Stomach (tissue), 9 donors: Measurements from ENCODE around the gene TBC1D1. TPM values are rescaled to one million over a fixed set of nuclear protein-coding genes. Genes with fewer than 3 reads are reported as not detected.
A peak's percentile ranks its signal among the peaks of the same experiment; 100 is the strongest.

Source experiments
- DNase-seq, 2 donors: peaks; one replicate each; pipeline versions ENCODE4 v3.0.0 to v3.0.0-alpha.2; 2013 to 2019
- H3K27ac ChIP-seq, 5 donors: fragments of 200-600 bp in 4 of 5; sonication (generic) in 4 of 5; one replicate each; pipeline ENCODE4 v1.5.1; 2013 to 2019; ENCODE audit warnings: mild to moderate bottlenecking in 1 of 5, moderate library complexity in 1 of 5
- H3K27me3 ChIP-seq, 3 donors: fragments of 200-600 bp; sonication (generic); one replicate each; pipeline ENCODE4 v1.5.1; 2017 to 2019; ENCODE audit warnings: mixed run types in 1 of 3
- H3K36me3 ChIP-seq, 4 donors: fragments of 200-600 bp; sonication (generic); 1 replicate in 3 of 4; 2 replicates in 1 of 4; pipeline ENCODE4 v1.5.1; 2016 to 2019
- H3K4me1 ChIP-seq, 4 donors: fragments of 200-600 bp; sonication (generic); one replicate each; pipeline ENCODE4 v1.5.1; 2016 to 2019
- H3K4me3 ChIP-seq, 4 donors: fragments of 200-600 bp; sonication (generic) in 3 of 4; one replicate each; pipeline ENCODE4 v1.5.1; 2016 to 2019; ENCODE audit warnings: mild to moderate bottlenecking in 1 of 4
- H3K9me3 ChIP-seq, 4 donors: fragments of 200-600 bp; sonication (generic); one replicate each; pipeline ENCODE4 v1.5.1; 2016 to 2019
- EP300 ChIP-seq: sonication (generic); formaldehyde crosslinking; IDR thresholded peaks from one replicate; pipeline ENCODE4 v1.6.1; 2017; ENCODE audit warnings: antibody characterized with exemption
- POLR2A ChIP-seq, 4 donors: fragments of 450-650 bp; IDR thresholded peaks; one replicate each; pipeline ENCODE4 v1.6.1; 2016; ENCODE audit warnings: antibody characterized with exemption in 4 of 4, control low read depth in 2 of 4, mild to moderate bottlenecking in 1 of 4, moderate library complexity in 1 of 4
- POLR2AphosphoS5 ChIP-seq, 3 donors: sonication (generic); formaldehyde crosslinking; IDR thresholded peaks; one replicate each; pipeline ENCODE4 v1.6.1; 2016; ENCODE audit warnings: antibody characterized with exemption in 3 of 3
- WGBS, 5 donors: extraction: QIAGEN DNeasy Blood & Tissue Kit in 3 of 5; methylation state at CpG; one replicate each; pipeline versions ENCODE4 v1.1.5 to v1.1.7; 2013 to 2018; 5-methylcytosine and 5-hydroxymethylcytosine counted together
- intact Hi-C: fragments of 100-400 bp; cut with DNase I; formaldehyde crosslinking; loops from one replicate; pipeline ENCODE4 v1.15.1; 2023; ENCODE audit warnings: low total_unique reads
- polyA plus RNA-seq, 3 donors: library from polyadenylated mRNA; stranded (reverse); fragments of 200-250 nt; gene quantifications; one replicate each; pipeline ENCODE4 v1.2.3, GENCODE V29; 2013
- total RNA-seq, 5 donors: library from RNA; depleted of rRNA; stranded (reverse); fragments of >200 nt; gene quantifications; one replicate each; pipeline versions ENCODE4 v1.1.0 to v1.2.3, GENCODE V29; 2014 to 2016
- TF ChIP-seq, protein P1 (sequence below), 7 experiments: fragments of 450-650 bp in 4 of 7; fragments of 200-600 bp in 3 of 7; sonication (generic) in 3 of 7; IDR thresholded peaks; one replicate each; pipeline ENCODE4 v1.5.1; 2016 to 2019; ENCODE audit warnings: antibody characterized with exemption in 7 of 7, control low read depth in 2 of 7, mild to moderate bottlenecking in 1 of 7
- donor health status: healthy with polysubstance abuse.
- donor health status: Bipolar disorder and iron deficiency.
- donor health status: healthy.

Gene TBC1D1
- total and polyA plus RNA-seq, 8 donors: 18.8 to 165 (median 49.5) TPM

GRCh38 chr4:37860266-37860665 lies 30.6 kb upstream of the TBC1D1 start:
- Histone ChIP-seq H3K9me3 (no peaks in the 10 kb centered on the region), H3K4me1 (peaks cover 0 to 9% (median 2%) of the 10 kb centered on the region in 4 donors), H3K36me3 (peaks cover 5 to 56% (median 41%) of the 10 kb centered on the region in 4 donors), H3K27ac (no peak overlapping the region), H3K27me3 (no peaks in the 10 kb centered on the region), H3K4me3 (no peak overlapping the region)
- 92 to 98% (median 94%) methylated on average over 1 of the region's 1 CpG for WGBS, 5 donors
- no peak for DNase-seq
- TF ChIP-seq, protein P1, sequence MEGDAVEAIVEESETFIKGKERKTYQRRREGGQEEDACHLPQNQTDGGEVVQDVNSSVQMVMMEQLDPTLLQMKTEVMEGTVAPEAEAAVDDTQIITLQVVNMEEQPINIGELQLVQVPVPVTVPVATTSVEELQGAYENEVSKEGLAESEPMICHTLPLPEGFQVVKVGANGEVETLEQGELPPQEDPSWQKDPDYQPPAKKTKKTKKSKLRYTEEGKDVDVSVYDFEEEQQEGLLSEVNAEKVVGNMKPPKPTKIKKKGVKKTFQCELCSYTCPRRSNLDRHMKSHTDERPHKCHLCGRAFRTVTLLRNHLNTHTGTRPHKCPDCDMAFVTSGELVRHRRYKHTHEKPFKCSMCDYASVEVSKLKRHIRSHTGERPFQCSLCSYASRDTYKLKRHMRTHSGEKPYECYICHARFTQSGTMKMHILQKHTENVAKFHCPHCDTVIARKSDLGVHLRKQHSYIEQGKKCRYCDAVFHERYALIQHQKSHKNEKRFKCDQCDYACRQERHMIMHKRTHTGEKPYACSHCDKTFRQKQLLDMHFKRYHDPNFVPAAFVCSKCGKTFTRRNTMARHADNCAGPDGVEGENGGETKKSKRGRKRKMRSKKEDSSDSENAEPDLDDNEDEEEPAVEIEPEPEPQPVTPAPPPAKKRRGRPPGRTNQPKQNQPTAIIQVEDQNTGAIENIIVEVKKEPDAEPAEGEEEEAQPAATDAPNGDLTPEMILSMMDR (IDR thresholded peaks at IDR 0.05): no peak
- TF ChIP-seq POLR2AphosphoS5 (IDR thresholded peaks at IDR 0.05) (no peak), EP300 (no peak), POLR2A (IDR thresholded peaks at IDR 0.05) (no peak)
- intact Hi-C loops: no loop called here

DNA sequence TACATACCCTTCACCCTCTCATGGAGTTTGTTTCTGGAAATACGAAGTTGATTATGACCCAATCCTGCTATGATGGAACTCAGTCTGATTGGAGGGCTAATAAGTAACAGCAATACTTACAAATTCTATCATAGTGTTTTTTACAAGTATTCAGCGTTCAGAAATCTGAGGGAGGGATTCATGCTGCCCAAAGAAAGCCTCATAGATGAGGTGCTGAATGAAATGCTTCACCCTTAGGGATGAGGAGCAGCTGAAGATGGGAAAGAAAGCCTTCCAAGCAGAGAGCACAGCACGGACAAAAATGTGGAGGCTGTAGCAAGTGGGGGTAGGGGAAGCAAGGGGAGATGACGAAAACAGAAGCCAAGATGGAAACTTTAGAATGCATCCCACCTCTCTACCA lies 27.9 kb upstream of the TBC1D1 start:
- Histone ChIP-seq H3K36me3 (peaks cover 0 to 33% (median 25%) of the 10 kb centered on the region in 4 donors), H3K4me1 (peaks cover 0 to 22% (median 5%) of the 10 kb centered on the region in 4 donors), H3K4me3 (no peak overlapping the region), H3K27me3 (no peaks in the 10 kb centered on the region), H3K27ac (no peak overlapping the region), H3K9me3 (no peaks in the 10 kb centered on the region)
- no peak for DNase-seq
- TF ChIP-seq, protein P1 (IDR thresholded peaks at IDR 0.05): no peak
- TF ChIP-seq POLR2AphosphoS5 (IDR thresholded peaks at IDR 0.05) (no peak), EP300 (no peak), POLR2A (IDR thresholded peaks at IDR 0.05) (no peak)
- intact Hi-C loops: no loop called here
- WGBS, 5 donors: 92 to 99% (median 93%) methylated on average over 4 of the region's 4 CpGs

GRCh38 chr4:37864786-37865185 lies 26.1 kb upstream of the TBC1D1 start:
- WGBS, 5 donors: 72 to 90% (median 80%) methylated on average over 4 of the region's 4 CpGs
- H3K4me3 ChIP-seq: no peak overlapping the region
- H3K36me3 ChIP-seq: peaks cover 0 to 21% (median 16%) of the 10 kb centered on the region in 4 donors
- TF ChIP-seq POLR2A (IDR thresholded peaks at IDR 0.05) (no peak), POLR2AphosphoS5 (IDR thresholded peaks at IDR 0.05) (no peak), EP300 (no peak)
- TF ChIP-seq, protein P1 (IDR thresholded peaks at IDR 0.05): no peak
- H3K27ac ChIP-seq: peak overlapping the region in 2 of 5 donors; percentile 6 to 16
- intact Hi-C loops: no loop called here
- H3K9me3 ChIP-seq: no peaks in the 10 kb centered on the region
- no peak for DNase-seq
- no peaks in the 10 kb centered on the region for H3K27me3 ChIP-seq
- H3K4me1 ChIP-seq: peaks cover 0 to 22% (median 5%) of the 10 kb centered on the region in 4 donors

DNA sequence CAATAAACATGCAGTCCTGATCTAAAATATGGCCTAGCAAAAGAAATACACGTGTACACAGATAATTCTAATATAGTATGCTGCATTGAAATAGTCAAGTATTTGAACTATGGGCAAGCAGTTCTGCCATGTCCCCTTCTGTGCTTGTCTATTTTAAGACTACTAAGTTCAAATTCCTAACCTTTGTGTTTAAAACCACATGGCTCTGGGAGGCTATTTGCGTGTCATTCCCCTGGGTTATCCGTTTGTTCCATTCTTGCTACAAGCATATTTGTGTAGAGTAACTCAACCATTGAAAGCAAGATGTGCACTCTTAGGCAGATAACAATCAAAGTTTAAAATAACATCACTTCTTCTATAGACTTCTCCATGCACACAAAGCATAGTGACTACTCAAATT lies 25.4 kb upstream of the TBC1D1 start:
- TF ChIP-seq EP300: no peak
- TF ChIP-seq, protein P1 (IDR thresholded peaks at IDR 0.05): no peak
- no peak for TF ChIP-seq POLR2A (IDR thresholded peaks at IDR 0.05)
- TF ChIP-seq POLR2AphosphoS5 (IDR thresholded peaks at IDR 0.05): no peak
- intact Hi-C loops: no loop called here
- 73 to 92% (median 86%) methylated on average over 3 of the region's 3 CpGs for WGBS, 5 donors
- Histone ChIP-seq H3K36me3 (peaks cover 0 to 21% (median 16%) of the 10 kb centered on the region in 4 donors), H3K9me3 (no peaks in the 10 kb centered on the region), H3K4me3 (no peak overlapping the region), H3K27ac (peak overlapping the region in 1 of 5 donors; percentile 36), H3K4me1 (peaks cover 0 to 22% (median 3%) of the 10 kb centered on the region in 4 donors), H3K27me3 (no peaks in the 10 kb centered on the region)
- DNase-seq: no peak
